Neural crest cell (in vitro differentiated cells): ENCODE results near the gene GPR158. TPM values are rescaled to one million over a fixed set of nuclear protein-coding genes. Genes with fewer than 3 reads are reported as not detected.

Source experiments
- DNase-seq: peaks from one replicate; pipeline ENCODE4 v3.0.0; 2021; ENCODE audit warnings: low read depth, mixed read lengths, low spot score
- H3K27ac Mint-ChIP-seq: one replicate; pipeline ENCODE4 v1.8.0; 2021; ENCODE audit warnings: mild to moderate bottlenecking, mixed read lengths; ENCODE audit not compliant: unreplicated experiment
- H3K27me3 Mint-ChIP-seq: 2 replicates; pipeline ENCODE4 v1.8.0; 2021; ENCODE audit warnings: low read depth, mild to moderate bottlenecking, mixed read lengths
- H3K36me3 Mint-ChIP-seq: 2 replicates; pipeline ENCODE4 v1.8.0; 2021; ENCODE audit warnings: low read depth, mild to moderate bottlenecking, mixed read lengths
- H3K4me1 Mint-ChIP-seq: 2 replicates; pipeline ENCODE4 v1.8.0; 2021; ENCODE audit warnings: mixed read lengths
- H3K4me3 Mint-ChIP-seq: one replicate; pipeline ENCODE4 v1.8.0; 2021; ENCODE audit warnings: mild to moderate bottlenecking, mixed read lengths
- H3K9me3 Mint-ChIP-seq: 2 replicates; pipeline ENCODE4 v1.8.0; 2021; ENCODE audit warnings: mixed read lengths
- CTCF ChIP-seq: fragments of 200-600 bp; sonication (generic); conservative IDR thresholded peaks from 2 replicates; pipeline ENCODE4 v1.5.0; 2021; ENCODE audit warnings: antibody characterized with exemption, mild to moderate bottlenecking
- total RNA-seq: library from RNA; stranded (reverse); gene quantifications from 2 replicates; pipeline ENCODE4 v1.2.1, GENCODE V29; 2021

Gene GPR158
- total RNA-seq, 1 donor from 2014 or later, result 0.26 TPM

GRCh38 chr10:25285809-25286208, 111.0 kb downstream of the GPR158 start:
- no peak for TF ChIP-seq CTCF
- H3K27me3 Mint-ChIP-seq, result no peaks in the 10 kb centered on the region
- H3K4me1 Mint-ChIP-seq, result no peaks in the 10 kb centered on the region
- peaks cover 7% of the 10 kb centered on the region for H3K36me3 Mint-ChIP-seq
- peaks cover 22% of the 10 kb centered on the region for H3K9me3 Mint-ChIP-seq
- H3K4me3 Mint-ChIP-seq, result no peak overlapping the region
- H3K27ac Mint-ChIP-seq, result no peak overlapping the region
- no peak for DNase-seq

DNA sequence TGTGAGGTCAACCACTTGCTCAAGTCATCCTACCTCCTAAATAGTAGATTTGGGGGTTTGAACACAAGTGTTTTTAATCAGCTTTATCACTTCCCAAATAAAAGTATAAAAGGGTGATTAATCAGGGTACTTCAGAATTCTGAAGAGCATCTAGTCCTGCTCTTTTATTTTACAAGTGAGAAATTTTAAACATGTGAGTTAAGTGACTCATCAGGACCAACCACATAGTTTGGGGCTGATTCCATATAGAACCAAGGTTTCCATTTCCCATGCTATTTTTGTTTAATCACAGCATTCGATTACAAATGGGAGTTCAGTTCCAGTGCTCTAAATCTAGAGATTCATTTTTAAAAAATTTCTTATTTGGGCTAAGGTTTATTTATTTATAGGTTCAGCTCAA, 113.4 kb downstream of the GPR158 start:
- peaks cover 20% of the 10 kb centered on the region for H3K9me3 Mint-ChIP-seq
- H3K27ac Mint-ChIP-seq, result no peak overlapping the region
- TF ChIP-seq CTCF, result no peak

GRCh38 chr10:25294032-25294926, 119.5 kb downstream of the GPR158 start:
- no peak for DNase-seq
- Mint-ChIP-seq H3K4me3 (no peak overlapping the region), H3K9me3 (no peaks in the 10 kb centered on the region), H3K36me3 (no peaks in the 10 kb centered on the region), H3K27ac (no peak overlapping the region), H3K4me1 (no peaks in the 10 kb centered on the region), H3K27me3 (no peaks in the 10 kb centered on the region)
- TF ChIP-seq CTCF, result no peak

More for the DNA sequence above, 113.4 kb downstream of the GPR158 start:
- Mint-ChIP-seq H3K27me3 (no peaks in the 10 kb centered on the region), H3K36me3 (peaks cover 7% of the 10 kb centered on the region), H3K4me1 (no peaks in the 10 kb centered on the region), H3K4me3 (no peak overlapping the region)
- no peak for DNase-seq

- no peak for TF ChIP-seq CTCF
- no peak overlapping the region for H3K4me3 Mint-ChIP-seq
- no peak for DNase-seq
- H3K27me3 Mint-ChIP-seq, result no peaks in the 10 kb centered on the region
- no peaks in the 10 kb centered on the region for H3K4me1 Mint-ChIP-seq
- no peaks in the 10 kb centered on the region for H3K36me3 Mint-ChIP-seq
- no peak overlapping the region for H3K27ac Mint-ChIP-seq
- no peaks in the 10 kb centered on the region for H3K9me3 Mint-ChIP-seq
These were observed 121.5 kb downstream of the GPR158 start for GRCh38 chr10:25296324-25296723.

GRCh38 chr10:25297466-25297865, 122.7 kb downstream of the GPR158 start:
- no peak for DNase-seq
- no peak for TF ChIP-seq CTCF
- Mint-ChIP-seq H3K36me3 (no peaks in the 10 kb centered on the region), H3K4me3 (no peak overlapping the region), H3K9me3 (no peaks in the 10 kb centered on the region), H3K27ac (no peak overlapping the region), H3K27me3 (no peaks in the 10 kb centered on the region), H3K4me1 (no peaks in the 10 kb centered on the region)
